ENCODE data around the gene MAPT.

- no peak for TF ChIP-seq CTCF (conservative IDR thresholded peaks at IDR 0.05; ENCODE audit: low read depth, low read length)
- no peak for TF ChIP-seq POLR2A (IDR thresholded peaks at IDR 0.05; ENCODE audit: low read depth, low read length)
- TF ChIP-seq, protein P1, sequence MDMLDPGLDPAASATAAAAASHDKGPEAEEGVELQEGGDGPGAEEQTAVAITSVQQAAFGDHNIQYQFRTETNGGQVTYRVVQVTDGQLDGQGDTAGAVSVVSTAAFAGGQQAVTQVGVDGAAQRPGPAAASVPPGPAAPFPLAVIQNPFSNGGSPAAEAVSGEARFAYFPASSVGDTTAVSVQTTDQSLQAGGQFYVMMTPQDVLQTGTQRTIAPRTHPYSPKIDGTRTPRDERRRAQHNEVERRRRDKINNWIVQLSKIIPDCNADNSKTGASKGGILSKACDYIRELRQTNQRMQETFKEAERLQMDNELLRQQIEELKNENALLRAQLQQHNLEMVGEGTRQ (IDR thresholded peaks at IDR 0.05; ENCODE audit: low read depth, low read length) = no peak
- no peak for TF ChIP-seq FOS (IDR thresholded peaks at IDR 0.05; ENCODE audit: low read depth, low read length)
- TF ChIP-seq RAD21 (IDR thresholded peaks at IDR 0.05; ENCODE audit: low read length) = no peak
Measured at GRCh38 chr17:45936610-45937009, 42.3 kb downstream of the MAPT start.

Measured in IMR-90 (cell line).